Fibroblast of lung (primary cell): Measurements from ENCODE around the gene TMEM236. TPM values are rescaled to one million over a fixed set of nuclear protein-coding genes. Genes with fewer than 3 reads are reported as not detected.
A peak's percentile ranks its signal among the peaks of the same experiment; 100 is the strongest.

Experiments used
- DNase-seq, 2 donors: peaks; one replicate each; pipeline versions ENCODE4 v3.0.0 to v3.0.0-alpha.2; 2010; ENCODE audit warnings: low read depth in 2 of 2
- H2AFZ ChIP-seq: 2 replicates; pipeline ENCODE4 v1.5.1; 2012; ENCODE audit warnings: low read length, control low read depth, inconsistent platforms
- H3K27ac ChIP-seq: 2 replicates; pipeline ENCODE4 v1.5.1; 2011; ENCODE audit warnings: low read length, control low read depth; ENCODE audit not compliant: insufficient read depth
- H3K27me3 ChIP-seq: 2 replicates; pipeline ENCODE4 v1.5.1; 2011; ENCODE audit warnings: mild to moderate bottlenecking, low read length; ENCODE audit not compliant: control insufficient read depth, insufficient read depth
- H3K36me3 ChIP-seq: 2 replicates; pipeline ENCODE4 v1.5.1; 2011; ENCODE audit warnings: low read length; ENCODE audit not compliant: control insufficient read depth, insufficient read depth
- H3K4me1 ChIP-seq: 2 replicates; pipeline ENCODE4 v1.5.1; 2011; ENCODE audit warnings: low read length; ENCODE audit not compliant: control insufficient read depth, insufficient read depth; ENCODE audit errors: extremely low read depth
- H3K4me2 ChIP-seq: 2 replicates; pipeline ENCODE4 v1.5.1; 2011; ENCODE audit warnings: low read length, control low read depth; ENCODE audit not compliant: insufficient read depth; ENCODE audit errors: extremely low read depth
- H3K4me3 ChIP-seq, 4 experiments: fragments of 200-600 bp in 1 of 4; sonication (generic) in 1 of 4; replicated peaks in 1 of 4; 2 replicates each; pipeline ENCODE4 v1.5.1; 2011 to 2016; ENCODE audit warnings: low read length in 4 of 4, low read depth in 3 of 4, mild to moderate bottlenecking in 3 of 4, control low read depth in 2 of 4, inconsistent platforms in 1 of 4, mixed read lengths in 1 of 4; ENCODE audit not compliant: insufficient read depth in 1 of 4; ENCODE audit errors: control extremely low read depth in 1 of 4
- H3K79me2 ChIP-seq: 2 replicates; pipeline ENCODE4 v1.5.1; 2012; ENCODE audit warnings: mild to moderate bottlenecking, low read length, inconsistent platforms; ENCODE audit not compliant: control insufficient read depth, insufficient read depth
- H3K9ac ChIP-seq: 2 replicates; pipeline ENCODE4 v1.5.1; 2011; ENCODE audit warnings: mild to moderate bottlenecking, low read length, control low read depth; ENCODE audit not compliant: insufficient read depth
- H3K9me3 ChIP-seq: 2 replicates; pipeline ENCODE4 v1.5.1; 2012; ENCODE audit warnings: low read depth, low read length; ENCODE audit not compliant: control insufficient read depth, insufficient read depth
- H4K20me1 ChIP-seq: 2 replicates; pipeline ENCODE4 v1.5.1; 2011; ENCODE audit warnings: low read length; ENCODE audit not compliant: control insufficient read depth, insufficient read depth; ENCODE audit errors: extremely low read depth
- EZH2 ChIP-seq: IDR thresholded peaks from 2 replicates; pipeline ENCODE4 v1.5.1; 2012; ENCODE audit warnings: low read length, control low read depth, mild to moderate bottlenecking; ENCODE audit errors: missing control alignments
- polyA plus RNA-seq, 2 donors: library from polyadenylated mRNA; depleted of rRNA in 1 of 2; stranded (reverse) in 1 of 2; unstranded in 1 of 2; fragments of >200 nt; gene quantifications; 2 replicates each; pipeline ENCODE4 v1.2.1, GENCODE V29; 2011 to 2012; ENCODE audit warnings: missing spikeins in 1 of 2
- total RNA-seq: library from RNA; depleted of rRNA; stranded (reverse); fragments of >200 nt; gene quantifications from 2 replicates; pipeline ENCODE4 v1.2.1, GENCODE V29; 2014
- TF ChIP-seq, protein P1 (sequence below), 2 donors: IDR thresholded peaks in 1 of 2; conservative IDR thresholded peaks in 1 of 2; 1 replicate in 1 of 2; 2 replicates in 1 of 2; pipeline ENCODE4 v1.5.1; 2011 to 2012; ENCODE audit warnings: low read length in 2 of 2, control low read depth in 1 of 2, inconsistent platforms in 1 of 2, low read depth in 1 of 2, mild to moderate bottlenecking in 1 of 2

The TMEM236 gene
- total and polyA plus RNA-seq, 2 donors (not counting 1 experiment from before 2014, with no cell fraction given), result 0.03 to 0.17 TPM

DNA sequence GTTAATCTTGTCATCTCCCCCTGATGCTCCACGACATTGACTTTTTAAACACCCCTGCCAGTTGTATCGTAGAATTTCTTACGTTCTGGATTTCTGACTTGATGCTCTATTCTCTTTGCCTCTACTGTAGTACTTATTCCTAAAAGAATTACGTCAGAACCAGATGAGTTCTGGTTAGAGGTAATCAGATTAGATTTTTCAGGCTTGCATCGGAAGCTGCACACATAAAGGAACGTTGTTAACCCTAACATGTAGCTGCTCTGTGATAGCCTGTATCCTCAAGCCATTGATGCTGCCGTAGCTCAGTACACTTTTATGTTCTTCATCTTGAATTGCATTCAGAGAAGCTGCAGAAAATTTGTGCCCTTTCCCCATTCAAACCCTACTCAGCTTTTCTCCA lies 26.3 kb upstream of the TMEM236 start:
- H3K9ac ChIP-seq, result no peak overlapping the region
- no peaks in the 10 kb centered on the region for H3K36me3 ChIP-seq
- DNase-seq, result no peak
- H3K4me3 ChIP-seq, result no peak overlapping the region
- no peak overlapping the region for H3K4me2 ChIP-seq
- no peaks in the 10 kb centered on the region for H3K9me3 ChIP-seq
- no peaks in the 10 kb centered on the region for H3K79me2 ChIP-seq
- TF ChIP-seq, protein P1, sequence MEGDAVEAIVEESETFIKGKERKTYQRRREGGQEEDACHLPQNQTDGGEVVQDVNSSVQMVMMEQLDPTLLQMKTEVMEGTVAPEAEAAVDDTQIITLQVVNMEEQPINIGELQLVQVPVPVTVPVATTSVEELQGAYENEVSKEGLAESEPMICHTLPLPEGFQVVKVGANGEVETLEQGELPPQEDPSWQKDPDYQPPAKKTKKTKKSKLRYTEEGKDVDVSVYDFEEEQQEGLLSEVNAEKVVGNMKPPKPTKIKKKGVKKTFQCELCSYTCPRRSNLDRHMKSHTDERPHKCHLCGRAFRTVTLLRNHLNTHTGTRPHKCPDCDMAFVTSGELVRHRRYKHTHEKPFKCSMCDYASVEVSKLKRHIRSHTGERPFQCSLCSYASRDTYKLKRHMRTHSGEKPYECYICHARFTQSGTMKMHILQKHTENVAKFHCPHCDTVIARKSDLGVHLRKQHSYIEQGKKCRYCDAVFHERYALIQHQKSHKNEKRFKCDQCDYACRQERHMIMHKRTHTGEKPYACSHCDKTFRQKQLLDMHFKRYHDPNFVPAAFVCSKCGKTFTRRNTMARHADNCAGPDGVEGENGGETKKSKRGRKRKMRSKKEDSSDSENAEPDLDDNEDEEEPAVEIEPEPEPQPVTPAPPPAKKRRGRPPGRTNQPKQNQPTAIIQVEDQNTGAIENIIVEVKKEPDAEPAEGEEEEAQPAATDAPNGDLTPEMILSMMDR (conservative IDR thresholded peaks at IDR 0.05 in 1 of 2, IDR thresholded peaks at IDR 0.05 in 1 of 2; ENCODE audit: low read depth in 1 of 2, low read length in 2 of 2), result no peak
- no peak for TF ChIP-seq EZH2
- no peaks in the 10 kb centered on the region for H3K27me3 ChIP-seq
- no peaks in the 10 kb centered on the region for H4K20me1 ChIP-seq
- H3K4me1 ChIP-seq, result no peaks in the 10 kb centered on the region
- no peak overlapping the region for H3K27ac ChIP-seq
- H2AFZ ChIP-seq, result no peak overlapping the region

DNA sequence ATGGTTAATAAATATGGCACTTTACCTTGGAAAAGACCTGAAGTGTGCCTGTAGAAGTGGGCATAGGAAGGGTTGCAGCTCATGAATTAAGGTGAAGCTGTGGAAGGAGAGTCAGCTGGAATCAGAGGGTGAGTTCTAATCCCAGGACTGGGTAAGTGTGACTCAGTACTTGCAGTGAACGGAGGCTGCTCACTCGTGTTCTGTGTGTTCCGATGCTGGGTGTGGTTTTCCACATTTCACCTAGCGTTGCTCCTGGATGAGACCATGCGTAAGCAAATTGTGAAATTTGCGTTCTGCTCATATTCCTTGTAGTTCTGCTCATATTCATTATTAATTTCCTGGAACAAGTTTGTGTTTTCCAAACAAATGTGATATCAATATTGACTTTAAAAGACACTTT lies 22.4 kb upstream of the TMEM236 start:
- Histone ChIP-seq H3K36me3 (no peaks in the 10 kb centered on the region), H3K79me2 (no peaks in the 10 kb centered on the region), H3K9ac (no peak overlapping the region)

DNA sequence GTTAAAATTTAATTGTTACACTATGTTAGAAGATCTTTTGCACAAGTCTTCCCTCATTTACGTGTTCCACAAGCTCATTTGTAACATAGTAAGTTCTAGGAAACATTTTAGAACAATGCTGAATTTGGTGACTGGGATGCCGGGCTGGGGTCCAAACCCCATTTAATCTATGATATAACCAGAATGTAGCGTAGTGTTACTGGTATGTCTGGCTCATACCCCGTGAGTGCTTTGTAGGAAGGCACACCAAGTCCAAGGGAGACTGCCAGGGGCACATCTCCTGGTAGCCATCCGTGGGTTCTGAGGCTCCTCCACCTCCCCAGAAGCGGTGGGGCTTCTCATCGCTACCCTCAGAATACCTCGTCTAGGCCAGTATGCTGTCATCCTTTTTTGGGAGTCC lies 21.3 kb upstream of the TMEM236 start:
- H4K20me1 ChIP-seq, result no peaks in the 10 kb centered on the region
- H3K27me3 ChIP-seq, result no peaks in the 10 kb centered on the region
- peak in 1 of 2 donors; percentile 56 for DNase-seq
- H3K36me3 ChIP-seq, result no peaks in the 10 kb centered on the region
- no peak overlapping the region for H3K4me3 ChIP-seq
- no peak overlapping the region for H2AFZ ChIP-seq
- no peaks in the 10 kb centered on the region for H3K79me2 ChIP-seq
- no peak overlapping the region for H3K9ac ChIP-seq
- TF ChIP-seq, protein P1 (conservative IDR thresholded peaks at IDR 0.05 in 1 of 2, IDR thresholded peaks at IDR 0.05 in 1 of 2; ENCODE audit: low read depth in 1 of 2, low read length in 2 of 2), result no peak
- TF ChIP-seq EZH2, result no peak
- no peaks in the 10 kb centered on the region for H3K9me3 ChIP-seq
- no peak overlapping the region for H3K27ac ChIP-seq
- H3K4me2 ChIP-seq, result no peak overlapping the region
- H3K4me1 ChIP-seq, result no peaks in the 10 kb centered on the region

More for the DNA sequence above, 22.4 kb upstream of the TMEM236 start:
- H3K4me1 ChIP-seq, result no peaks in the 10 kb centered on the region
- no peak overlapping the region for H3K4me3 ChIP-seq
- TF ChIP-seq EZH2, result no peak
- TF ChIP-seq, protein P1 (conservative IDR thresholded peaks at IDR 0.05 in 1 of 2, IDR thresholded peaks at IDR 0.05 in 1 of 2; ENCODE audit: low read depth in 1 of 2, low read length in 2 of 2), result no peak
- H4K20me1 ChIP-seq, result no peaks in the 10 kb centered on the region
- no peak for DNase-seq
- no peak overlapping the region for H2AFZ ChIP-seq
- no peak overlapping the region for H3K4me2 ChIP-seq
- no peak overlapping the region for H3K27ac ChIP-seq
- H3K9me3 ChIP-seq, result no peaks in the 10 kb centered on the region
- H3K27me3 ChIP-seq, result no peaks in the 10 kb centered on the region
